Esophagus muscularis mucosa (tissue), 3 donors: Measurements from ENCODE around the gene ATP6V0E1.

Experiments
- POLR2A ChIP-seq: fragments of 450-650 bp; IDR thresholded peaks from one replicate; pipeline ENCODE4 v1.6.1; 2017; ENCODE audit warnings: antibody characterized with exemption, moderate library complexity, mild to moderate bottlenecking, low read depth
- POLR2AphosphoS5 ChIP-seq, 2 donors: sonication (generic); formaldehyde crosslinking; IDR thresholded peaks; one replicate each; pipeline ENCODE4 v1.6.1; 2017; ENCODE audit warnings: antibody characterized with exemption in 2 of 2
- TF ChIP-seq, protein P1 (sequence below), 3 experiments: fragments of 200-600 bp in 2 of 3; fragments of 450-650 bp in 1 of 3; sonication (generic) in 2 of 3; IDR thresholded peaks; one replicate each; pipeline ENCODE4 v1.5.1; 2017 to 2019; ENCODE audit warnings: antibody characterized with exemption in 3 of 3, mild to moderate bottlenecking in 2 of 3, moderate library complexity in 1 of 3

GRCh38 chr5:172988276-172988675 lies 4.7 kb downstream of the ATP6V0E1 start:
- TF ChIP-seq POLR2A (no peak), POLR2AphosphoS5 (IDR thresholded peaks at IDR 0.05) (no peak)
- TF ChIP-seq, protein P1, sequence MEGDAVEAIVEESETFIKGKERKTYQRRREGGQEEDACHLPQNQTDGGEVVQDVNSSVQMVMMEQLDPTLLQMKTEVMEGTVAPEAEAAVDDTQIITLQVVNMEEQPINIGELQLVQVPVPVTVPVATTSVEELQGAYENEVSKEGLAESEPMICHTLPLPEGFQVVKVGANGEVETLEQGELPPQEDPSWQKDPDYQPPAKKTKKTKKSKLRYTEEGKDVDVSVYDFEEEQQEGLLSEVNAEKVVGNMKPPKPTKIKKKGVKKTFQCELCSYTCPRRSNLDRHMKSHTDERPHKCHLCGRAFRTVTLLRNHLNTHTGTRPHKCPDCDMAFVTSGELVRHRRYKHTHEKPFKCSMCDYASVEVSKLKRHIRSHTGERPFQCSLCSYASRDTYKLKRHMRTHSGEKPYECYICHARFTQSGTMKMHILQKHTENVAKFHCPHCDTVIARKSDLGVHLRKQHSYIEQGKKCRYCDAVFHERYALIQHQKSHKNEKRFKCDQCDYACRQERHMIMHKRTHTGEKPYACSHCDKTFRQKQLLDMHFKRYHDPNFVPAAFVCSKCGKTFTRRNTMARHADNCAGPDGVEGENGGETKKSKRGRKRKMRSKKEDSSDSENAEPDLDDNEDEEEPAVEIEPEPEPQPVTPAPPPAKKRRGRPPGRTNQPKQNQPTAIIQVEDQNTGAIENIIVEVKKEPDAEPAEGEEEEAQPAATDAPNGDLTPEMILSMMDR (IDR thresholded peaks at IDR 0.05) = no peak
